HK-2 (cell line): ENCODE data around the gene ALDH5A1.
A peak's percentile ranks its signal among the peaks of the same experiment; 100 is the strongest.

Experiments used
- DNase-seq: peaks from one replicate; pipeline ENCODE4 v3.0.0-alpha.2; 2018; ENCODE audit not compliant: unreplicated experiment

Gene ALDH5A1

DNA sequence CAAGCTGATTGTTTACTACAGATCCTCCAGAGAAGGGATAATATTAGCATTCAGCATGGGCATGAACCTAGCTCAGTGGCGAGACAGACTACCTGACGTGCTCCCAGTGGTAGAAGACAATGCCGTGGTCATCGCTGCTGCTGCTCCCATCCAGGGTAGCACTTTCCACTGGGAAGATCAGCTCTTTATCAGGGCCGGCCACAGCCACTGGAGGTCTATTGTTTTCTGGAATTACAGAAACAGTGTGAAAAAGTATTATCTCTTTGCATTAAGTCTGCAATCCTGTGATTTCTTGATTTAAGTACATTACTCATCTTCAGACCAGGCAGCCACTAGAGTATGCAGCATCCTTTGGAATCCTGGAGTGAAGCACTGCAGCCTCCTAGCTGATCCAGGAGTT lies 75.0 kb downstream of the ALDH5A1 start:
- DNase-seq = no peak

GRCh38 chr6:24571361-24571760 lies 76.6 kb downstream of the ALDH5A1 start:
- DNase-seq = no peak

DNA sequence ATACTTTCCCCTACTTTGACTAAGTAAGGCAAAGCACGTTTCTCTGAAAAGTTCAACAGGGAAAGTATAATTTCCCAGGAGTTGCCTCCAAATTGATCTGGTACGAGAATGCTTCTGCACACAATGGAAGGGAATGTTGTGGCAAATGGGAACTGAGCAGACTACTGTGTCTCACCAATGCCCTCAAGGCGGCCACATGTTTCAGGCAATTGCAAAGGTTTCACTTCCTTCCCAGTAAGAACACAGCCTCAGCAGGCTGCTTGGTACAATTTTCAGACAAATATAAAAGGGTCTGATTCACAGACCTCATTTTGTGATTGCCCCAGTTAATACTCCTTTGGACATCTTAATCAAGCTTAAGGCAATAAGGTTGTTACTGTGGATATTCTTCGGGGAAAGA lies 80.0 kb downstream of the ALDH5A1 start:
- DNase-seq = no peak

- DNase-seq = no peak
Observed at GRCh38 chr6:24576447-24576846, 81.7 kb downstream of the ALDH5A1 start.

DNA sequence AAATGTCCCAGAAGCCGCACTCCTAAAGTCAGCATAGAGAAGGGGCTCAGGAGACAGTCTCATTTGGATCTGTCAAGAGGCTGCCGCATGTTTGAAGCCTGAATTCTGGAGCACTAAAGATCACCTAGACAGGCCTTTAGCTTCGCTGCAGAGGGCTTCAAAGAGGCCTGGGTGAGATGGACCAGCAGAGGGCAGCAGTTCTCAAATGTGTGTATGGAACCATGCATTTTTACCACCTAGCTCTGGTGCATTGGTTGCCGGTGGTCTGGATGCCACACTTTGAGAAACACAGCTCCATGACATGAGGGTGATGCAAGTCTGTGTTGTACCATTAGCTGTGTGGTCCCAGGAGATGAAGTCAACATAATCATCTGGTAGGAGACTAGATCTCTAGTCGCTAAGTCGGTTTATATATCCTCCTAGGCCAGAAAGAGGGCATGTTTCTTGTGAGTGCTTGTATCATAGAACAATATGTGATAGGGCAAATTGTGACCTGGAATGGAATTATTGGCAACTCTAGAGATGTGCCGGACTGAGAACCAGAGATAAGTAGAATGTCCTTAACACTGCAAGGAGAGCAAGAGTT lies 86.4 kb downstream of the ALDH5A1 start:
- peak; percentile 61 for DNase-seq

- peak; percentile 58 for DNase-seq
Observed at GRCh38 chr6:24583463-24584381, 89.0 kb downstream of the ALDH5A1 start.

- DNase-seq = no peak
Observed at GRCh38 chr6:24584382-24584720, 89.6 kb downstream of the ALDH5A1 start.
